GM21515 (cell line): Measurements from ENCODE around the gene TP53BP1.

Source experiments
- ATAC-seq: cut with Tn5 transposase; IDR thresholded peaks from one replicate; pipeline ENCODE4 v1.9.1; 2021; ENCODE audit not compliant: unreplicated experiment

Gene TP53BP1

DNA sequence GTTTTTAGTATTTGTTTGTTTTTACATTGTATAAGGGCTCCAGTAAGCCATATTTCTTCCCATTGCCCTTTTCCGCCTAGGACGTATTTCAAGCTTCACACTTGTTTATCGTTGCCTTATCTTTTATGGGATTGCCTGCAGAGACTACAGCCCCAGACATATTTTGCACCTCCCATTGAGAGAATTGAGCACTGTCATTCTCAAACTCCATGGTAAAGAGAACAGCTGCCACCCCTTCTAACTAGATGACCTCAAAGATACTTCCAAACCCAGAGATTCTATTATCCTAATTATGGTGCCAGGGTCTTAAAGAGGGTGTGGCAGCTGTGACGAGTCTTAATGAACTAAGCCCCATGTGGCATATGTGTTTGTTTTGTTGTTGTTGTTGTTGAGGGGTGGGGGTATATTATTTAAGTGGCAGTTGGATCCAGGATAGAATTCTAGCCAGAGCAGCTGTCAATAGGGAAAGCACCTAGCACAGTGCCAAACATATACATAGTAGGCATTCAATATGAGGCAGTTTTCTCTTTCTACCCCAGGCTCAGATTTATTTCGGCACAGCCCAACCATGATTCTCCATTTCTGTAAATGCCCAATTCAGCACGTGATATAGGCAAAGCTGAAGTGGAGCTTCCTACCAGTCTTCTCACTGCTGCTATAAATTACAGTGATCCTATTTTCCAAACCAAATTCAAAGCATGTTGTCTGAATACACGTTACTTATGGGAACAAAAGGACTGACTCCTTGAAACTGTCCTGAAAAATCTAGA, 932 bp upstream of the TP53BP1 start:
- no peak for ATAC-seq

DNA sequence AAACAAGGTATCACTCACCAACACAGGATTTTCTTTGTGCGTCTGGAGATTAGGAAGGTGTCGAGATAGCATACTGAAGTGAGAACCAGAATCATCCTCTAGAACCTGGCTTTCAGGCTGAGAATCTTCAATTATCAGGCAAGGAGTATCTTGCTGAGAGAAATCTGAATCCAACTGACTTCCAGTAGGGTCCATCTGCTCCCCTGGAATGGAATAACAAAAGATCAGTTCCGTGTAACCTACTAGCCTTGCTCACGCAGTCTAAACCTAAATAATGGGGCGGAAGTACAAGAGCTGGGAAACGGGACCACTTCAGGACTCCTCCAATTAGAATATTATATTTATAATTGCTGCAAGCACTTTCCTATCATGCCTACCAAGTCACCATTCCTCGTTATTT, 690 bp downstream of the TP53BP1 start:
- ATAC-seq: no peak

DNA sequence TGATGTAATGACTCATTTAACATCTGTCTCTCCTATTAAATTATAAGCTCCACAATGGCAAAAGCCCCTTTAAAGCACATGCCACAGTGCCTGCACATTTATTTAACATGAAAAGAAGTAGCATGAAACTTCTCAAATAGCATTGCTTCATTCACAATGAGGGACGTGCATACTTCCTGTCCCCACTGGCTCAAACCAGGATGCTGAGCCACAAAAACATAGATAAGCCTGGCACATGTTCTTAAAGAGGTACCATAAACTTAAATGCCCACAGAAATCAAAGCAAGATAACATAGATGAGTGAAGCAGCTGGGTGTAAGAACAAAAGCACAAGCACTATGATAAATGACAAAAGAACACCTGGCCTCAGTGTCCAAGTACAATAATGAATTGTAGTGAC, 3.8 kb downstream of the TP53BP1 start:
- no peak for ATAC-seq

DNA sequence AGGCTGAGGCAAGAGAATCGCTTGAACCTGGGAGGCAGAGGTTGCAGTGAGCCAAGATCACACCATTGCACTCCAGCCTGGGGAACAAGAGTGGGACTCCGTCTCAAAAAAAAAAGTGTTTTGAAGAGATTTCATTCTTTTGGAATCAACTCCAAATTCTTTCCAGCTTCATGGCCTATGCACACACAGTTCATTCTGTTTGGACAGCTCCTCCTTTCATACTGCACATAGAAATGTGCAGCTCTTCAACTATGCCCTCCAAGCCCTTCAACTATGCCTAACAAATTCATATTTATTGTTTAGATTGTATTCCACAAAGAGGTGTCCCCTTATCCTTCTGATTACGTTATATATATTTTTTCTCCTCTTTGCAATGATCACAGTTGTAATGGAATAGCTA, 4.2 kb downstream of the TP53BP1 start:
- ATAC-seq: no peak

DNA sequence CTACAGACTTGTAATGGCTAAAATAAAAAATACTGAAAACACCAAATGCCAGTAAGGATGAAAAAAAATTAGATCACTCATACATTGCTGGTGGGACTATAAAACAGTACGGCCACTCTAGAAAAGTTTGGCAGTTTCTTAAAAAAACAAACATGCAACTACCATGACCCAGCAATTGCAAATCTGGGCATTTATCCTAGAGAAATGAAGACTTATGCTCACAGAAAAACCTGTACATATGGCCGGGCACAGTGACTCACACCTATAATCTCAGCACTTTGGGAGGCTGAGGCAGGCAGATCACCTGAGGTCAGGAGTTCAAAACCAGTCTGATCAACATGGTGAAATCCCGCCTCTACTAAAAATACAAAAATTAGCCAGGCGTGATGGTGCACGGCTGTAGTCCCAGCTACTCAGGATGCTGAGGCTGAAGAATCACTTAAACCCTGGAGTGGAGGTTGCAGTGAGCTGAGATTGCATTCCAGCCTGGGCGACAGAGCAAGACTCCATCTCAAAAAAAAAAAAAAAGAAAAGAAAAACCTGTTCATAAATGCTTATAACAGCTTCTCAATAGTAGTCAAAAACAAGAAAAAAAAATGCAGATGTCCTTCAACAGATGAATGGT, 5.6 kb downstream of the TP53BP1 start:
- no peak for ATAC-seq

DNA sequence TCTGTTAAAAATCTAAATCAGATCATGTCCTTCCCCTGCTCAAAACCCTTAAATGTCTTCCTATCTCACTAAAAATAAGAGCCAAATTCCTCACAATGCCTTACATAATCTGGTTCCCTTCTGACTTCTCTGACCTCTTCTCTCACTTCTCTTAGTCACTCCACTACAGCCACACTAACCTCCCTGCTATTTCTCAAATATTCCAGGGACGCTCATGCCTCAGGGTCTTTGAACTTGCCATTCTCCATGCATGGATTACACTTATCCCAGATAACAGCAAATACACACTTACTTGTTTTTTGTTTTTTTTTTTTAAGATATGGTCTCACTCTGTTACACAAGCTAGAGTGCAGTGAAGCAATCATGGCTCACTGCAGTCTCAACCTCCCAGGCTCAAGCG, 8.5 kb downstream of the TP53BP1 start:
- no peak for ATAC-seq

DNA sequence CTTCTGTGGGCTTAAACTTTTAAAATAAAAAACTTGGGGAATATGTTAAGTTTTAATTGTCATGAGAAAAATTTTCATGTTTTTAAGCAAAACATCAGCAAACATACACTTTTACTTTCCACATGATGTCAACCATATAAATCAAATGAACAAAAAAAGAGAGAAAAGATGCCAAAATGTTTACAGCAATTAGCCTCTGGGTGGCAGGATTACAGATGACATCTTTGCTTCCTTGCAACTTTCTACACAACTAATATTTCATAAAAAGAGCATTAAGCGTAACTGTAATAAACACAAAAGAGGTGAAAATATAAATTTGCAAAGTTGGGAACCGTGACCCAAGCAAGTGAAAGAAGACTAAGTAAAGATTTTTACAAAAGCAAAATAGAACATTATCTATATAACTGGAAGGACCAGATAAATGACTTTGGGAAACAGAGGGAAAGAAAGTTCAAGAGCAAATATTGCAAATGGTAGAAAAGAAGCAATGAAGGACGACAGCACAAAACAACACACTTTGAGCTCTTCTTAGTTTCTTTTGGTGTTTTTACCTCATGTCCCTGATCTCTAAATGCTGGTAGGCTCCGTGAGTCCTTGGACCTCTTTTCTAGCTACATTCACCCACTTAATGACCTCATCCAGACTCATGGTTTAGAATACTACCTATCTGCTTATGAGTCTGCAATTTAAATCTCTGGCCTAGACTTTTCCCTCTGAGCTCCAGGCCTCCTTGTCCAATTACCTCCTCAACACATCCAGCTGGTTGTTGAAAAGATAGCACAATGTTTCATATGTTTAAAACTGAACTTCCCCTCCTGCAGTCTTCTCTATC, 9.4 kb downstream of the TP53BP1 start:
- no peak for ATAC-seq

DNA sequence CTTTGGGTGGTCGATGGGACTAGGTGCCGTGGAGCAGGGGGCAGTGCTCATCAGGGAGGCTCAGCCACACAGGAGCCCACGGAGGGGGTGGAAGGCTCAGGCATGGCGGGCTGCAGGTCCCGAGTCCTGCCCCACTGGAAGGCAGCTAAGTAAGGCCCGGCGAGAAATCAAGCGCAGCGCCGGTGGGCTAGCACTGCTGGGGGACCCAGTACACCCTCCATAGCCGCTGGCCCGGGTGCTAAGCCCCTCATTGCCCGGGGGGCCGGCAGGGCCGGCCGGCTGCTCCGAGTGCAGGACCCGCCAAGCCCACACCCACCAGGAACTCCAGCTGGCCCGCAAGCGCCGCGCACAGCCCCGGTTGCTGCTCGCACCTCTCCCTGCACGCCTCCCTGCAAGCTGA, 19.1 kb downstream of the TP53BP1 start:
- ATAC-seq: no peak

DNA sequence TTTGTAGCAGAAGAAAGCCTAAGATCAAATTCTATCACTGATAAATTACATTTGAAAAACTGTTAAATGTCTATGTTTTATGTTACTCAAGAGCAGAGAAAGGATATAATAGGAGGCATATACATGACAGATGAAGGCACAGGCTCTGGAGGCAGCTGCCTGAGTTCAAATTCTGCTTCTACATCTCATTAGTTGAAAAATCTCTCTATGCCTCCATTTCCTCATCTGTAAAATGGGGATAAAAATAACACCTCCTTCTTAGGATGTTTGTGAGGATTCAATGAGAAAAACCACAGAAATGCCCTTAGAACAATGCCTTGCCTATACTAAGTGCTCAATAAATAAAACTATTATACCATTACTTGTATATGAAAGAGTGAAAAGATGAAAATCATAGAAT, 21.0 kb downstream of the TP53BP1 start:
- ATAC-seq: no peak

DNA sequence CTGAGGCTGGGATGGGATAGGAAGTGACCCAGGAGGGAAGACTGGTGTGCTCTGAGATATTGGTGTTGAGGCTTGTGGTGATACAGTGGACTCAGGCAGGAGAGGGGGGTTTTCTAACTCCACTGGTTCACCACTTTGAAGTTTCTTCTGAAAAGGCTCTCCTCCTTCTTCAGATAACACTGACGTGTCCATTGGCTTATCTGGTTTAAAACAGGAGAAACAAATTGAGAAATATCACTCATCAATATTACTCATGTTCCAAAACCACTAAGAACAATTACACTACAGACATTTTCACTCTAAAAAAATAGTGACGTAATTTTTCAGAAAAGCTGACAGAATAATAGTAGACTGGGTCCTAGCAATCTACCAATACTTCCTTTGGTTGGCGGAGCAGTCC, 23.1 kb downstream of the TP53BP1 start:
- no peak for ATAC-seq

DNA sequence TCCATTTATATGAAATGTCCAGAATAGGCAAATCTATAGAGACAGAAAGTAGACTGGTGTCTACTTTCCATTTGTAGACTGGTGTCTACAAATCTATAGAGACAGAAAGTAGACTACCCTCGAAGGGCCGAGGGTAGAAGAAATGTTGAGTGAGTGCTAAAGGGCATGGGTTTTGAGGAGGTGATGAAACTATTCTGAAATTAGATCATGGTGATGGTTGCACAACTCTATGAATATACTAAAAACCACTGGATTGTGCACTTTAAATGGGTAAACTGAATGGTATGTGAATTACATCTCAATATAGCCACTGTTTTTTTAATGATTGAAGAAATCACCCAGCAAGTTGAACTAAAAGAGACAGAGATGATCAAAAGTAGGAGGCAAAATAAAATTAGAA, 27.9 kb downstream of the TP53BP1 start:
- no peak for ATAC-seq

DNA sequence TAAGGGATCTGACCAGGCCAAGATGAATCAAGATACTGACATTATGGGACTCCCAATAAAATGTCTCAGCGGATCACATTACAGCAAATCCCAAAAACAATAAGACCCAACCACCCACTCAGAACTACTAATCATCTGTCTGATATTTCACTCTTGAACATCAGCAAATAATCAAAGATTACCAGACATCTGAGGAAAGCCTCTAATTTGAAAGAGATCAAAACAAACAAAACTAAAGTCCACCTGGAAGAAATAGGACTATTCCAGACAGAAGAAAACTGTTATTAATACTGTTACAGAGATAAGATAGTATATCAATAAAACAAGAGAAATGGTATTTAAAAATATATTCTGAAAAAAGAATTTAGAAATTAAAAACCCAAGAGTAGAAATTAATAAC, 29.0 kb downstream of the TP53BP1 start:
- no peak for ATAC-seq

DNA sequence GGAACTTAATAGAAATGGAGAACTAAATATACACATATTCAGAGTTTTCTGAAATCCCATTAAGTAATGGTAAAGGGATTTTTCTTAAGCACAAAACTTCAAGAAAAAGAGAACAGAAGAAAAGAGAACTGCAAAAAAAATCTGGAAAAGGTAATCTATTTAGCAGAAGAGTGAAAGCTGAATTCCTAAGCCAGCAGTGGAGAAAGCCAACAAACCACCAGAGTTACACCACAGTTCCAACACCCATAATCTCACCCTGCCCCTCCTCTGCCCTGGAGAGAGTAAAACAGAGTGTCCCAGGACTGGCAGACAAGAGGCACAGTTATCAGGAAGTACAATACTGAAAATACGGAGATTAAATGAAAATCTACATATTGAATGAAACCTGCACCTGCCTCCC, 29.4 kb downstream of the TP53BP1 start:
- ATAC-seq: no peak

DNA sequence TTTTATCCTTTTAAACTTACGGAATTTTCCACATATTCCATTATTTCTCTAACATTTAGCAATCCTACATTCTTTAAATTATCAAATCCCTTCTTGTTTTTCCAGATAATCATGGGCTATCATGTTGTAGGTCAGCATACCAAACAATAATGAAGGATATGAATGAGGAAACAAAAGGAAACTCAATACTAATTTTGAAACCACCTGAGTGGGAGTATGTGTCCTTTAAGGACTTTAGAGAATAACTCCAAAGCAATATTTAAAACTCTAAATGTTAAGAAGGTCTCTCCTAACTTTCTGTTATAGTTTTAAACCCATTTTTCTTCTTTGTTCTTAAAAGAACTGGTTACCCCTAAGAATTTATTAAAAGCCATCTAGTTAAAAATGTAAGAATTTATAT, 43.0 kb downstream of the TP53BP1 start:
- no peak for ATAC-seq

DNA sequence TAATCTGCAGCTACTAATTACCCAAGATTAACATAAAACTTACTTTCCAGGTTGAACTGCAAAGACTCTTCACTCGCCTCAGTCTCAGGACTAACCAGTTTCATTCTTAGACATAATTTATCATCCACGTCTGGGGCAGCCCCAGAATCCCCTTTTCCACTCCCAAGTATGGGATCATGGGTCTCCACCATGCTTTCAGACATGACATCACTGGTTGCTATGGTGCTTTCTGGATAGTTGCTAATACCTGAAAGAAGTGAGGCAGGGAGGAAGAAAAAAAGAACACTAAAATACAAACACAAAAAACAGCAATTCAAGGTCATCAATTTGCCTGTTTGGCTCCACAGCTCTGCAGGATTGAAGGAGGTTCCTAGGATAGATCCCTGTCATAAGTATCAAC, 46.6 kb downstream of the TP53BP1 start:
- ATAC-seq: no peak

DNA sequence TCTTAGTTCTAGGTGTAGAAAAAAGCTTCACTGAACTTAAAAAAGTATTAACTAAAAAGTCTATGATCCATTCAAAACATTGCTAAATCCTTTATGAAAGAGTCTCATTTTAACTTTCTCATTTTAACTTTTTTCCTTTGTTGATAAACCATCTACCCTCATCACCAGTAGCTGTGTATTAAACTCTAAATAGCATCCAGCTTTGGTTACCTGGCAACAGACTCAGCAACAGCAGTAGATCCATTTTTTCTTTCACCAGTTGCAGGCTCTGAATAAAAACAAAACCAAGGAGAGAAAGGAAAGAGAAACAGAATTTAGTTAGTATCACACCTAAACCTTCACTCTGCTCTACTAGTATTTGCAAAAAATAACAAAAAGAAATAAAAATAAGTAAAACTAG, 51.6 kb downstream of the TP53BP1 start:
- ATAC-seq: no peak

DNA sequence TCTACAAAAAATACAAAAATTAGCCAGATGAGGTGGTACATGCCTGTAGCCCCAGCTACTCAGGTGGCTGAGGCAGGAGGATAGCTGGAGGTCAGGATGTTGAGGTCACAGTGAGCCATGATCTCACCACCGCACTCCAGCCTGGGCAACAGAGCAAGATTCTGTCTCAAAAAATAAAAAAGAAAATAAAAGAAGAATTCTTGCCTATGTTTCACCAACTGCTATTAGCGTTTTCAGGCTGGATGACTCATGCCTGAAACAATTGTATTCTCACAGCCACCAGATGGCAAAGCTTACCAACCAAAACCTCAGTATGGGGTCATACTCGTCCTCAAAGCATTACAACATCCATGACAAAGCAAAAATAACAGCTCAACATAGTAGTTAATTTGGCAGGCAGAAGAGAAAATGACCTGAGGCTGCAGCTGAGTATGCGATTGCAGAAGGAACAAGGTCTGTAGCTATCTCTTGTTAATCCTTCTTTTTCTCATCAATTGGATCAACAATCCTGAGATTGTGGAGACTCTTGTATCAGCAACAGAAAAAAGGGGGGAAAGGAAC, 52.2 kb downstream of the TP53BP1 start:
- ATAC-seq: no peak

DNA sequence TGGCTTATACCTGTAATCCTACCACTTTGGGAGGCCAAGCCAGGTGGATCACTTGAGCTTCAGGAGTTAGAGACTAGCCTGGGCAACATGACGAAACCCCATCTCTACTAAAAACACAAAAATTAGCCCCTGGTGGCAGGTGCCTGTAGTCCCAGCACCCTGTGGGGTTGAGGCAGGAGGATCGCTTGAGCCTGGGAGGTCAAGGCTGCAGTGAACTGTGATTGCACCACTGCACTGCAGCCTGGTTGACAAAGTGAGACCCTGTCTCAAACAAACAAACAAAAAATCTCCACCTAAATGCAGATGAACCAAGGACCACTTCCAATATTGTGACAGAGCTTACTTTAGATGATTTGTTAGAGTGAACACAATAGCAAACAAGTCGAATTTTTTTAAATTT, 53.7 kb downstream of the TP53BP1 start:
- no peak for ATAC-seq

DNA sequence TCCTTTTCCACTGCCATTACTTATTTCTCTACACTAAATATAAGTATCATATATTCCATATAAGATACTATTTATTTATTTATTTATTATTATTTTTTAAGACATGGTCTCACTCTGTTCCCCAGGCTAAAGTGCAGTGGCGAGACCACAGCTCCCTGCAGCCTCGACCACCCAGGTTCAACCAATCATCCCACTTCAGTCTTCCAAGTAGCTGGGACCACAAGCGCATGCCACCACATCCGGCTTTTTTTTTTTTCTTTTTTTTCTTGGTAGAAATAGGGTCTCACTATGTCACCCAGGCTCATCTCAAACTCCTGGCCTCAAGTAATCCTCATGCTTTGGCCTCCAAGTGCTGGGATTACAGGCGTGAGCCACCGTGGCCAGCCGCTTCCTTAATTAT, 56.6 kb downstream of the TP53BP1 start:
- no peak for ATAC-seq

DNA sequence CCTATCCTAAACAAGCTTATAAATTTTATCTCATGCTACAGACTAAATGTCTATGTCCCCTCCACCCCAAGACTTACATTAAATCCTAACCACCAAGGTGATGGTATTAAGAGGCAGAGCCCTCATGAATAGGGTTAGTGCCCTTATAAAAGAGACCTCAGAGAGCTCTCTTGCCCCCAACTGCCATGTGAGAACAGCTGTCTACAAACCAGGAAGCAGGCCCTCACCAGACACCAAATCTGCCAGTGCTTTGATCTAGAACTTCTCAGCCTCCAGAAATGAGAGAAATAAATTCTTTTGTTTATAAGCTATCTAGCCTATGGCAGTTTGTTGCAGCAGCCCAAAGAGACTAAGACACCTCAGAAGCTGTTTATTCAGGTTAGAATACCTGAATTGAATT, 58.5 kb downstream of the TP53BP1 start:
- no peak for ATAC-seq

DNA sequence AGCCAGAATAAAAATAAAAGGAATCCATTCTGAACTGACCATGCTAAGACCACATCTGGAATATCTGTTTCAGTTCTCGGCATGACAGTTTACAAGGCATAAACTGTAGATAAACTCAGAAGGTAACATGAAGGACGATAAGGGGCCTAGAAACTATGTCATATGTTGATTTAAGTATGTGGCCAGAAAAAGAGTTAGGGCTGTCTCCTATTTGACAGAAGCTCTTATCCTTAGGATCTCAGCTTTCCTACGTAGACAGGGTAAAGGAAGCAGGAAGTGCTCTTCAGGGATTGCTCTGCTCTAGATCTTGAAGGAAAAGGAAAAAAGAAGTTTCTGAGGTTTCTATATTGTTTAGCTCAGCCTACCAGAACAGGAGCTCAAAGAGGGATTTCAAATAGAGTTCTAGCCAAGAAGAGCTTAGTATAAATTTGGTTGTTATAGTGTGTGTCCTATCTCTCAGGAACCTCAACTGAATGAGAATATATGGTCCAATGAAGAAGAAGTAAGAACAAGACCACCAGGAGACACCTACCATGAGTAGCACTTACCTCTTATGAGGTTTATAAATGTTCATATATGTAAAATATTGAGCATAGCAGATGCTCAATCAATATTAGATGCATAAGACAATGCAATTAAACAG, 59.2 kb downstream of the TP53BP1 start:
- no peak for ATAC-seq
